Measurements from ENCODE around the gene RASAL3.
"Not testable (repeated sequence)": the region's sequence is repeated elsewhere in the genome, so short reads cannot be mapped to it uniquely, and the experiment has no call there.

RASAL3 gene

GRCh38 chr19:15418579-15419412, 45.5 kb downstream of the RASAL3 start, which contains the start of gene AKAP8L:
TSS of gene AKAP8L (minus strand) at chr19:15418988. CDS start at chr19:15418923, 65 bp downstream.
- DNase-seq, result peak; percentile 100

GRCh38 chr19:15418231-15418578, 46.1 kb downstream of the RASAL3 start:
- no peak for DNase-seq

- DNase-seq, result no peak
Measured at GRCh38 chr19:15417699-15418098, 46.6 kb downstream of the RASAL3 start.

GRCh38 chr19:15412832-15413231, 51.5 kb downstream of the RASAL3 start:
- no peak for DNase-seq

- DNase-seq, result not testable (repeated sequence)
Measured at GRCh38 chr19:15411351-15411750, 53.0 kb downstream of the RASAL3 start.

- no peak for DNase-seq
Measured at GRCh38 chr19:15404780-15405211, 59.5 kb downstream of the RASAL3 start.

GRCh38 chr19:15404097-15404779, 60.1 kb downstream of the RASAL3 start:
- DNase-seq, result no peak

- DNase-seq, result no peak
Measured at GRCh38 chr19:15403151-15403531, 61.2 kb downstream of the RASAL3 start.

- DNase-seq, result no peak
Measured at GRCh38 chr19:15402411-15403150, 61.8 kb downstream of the RASAL3 start.
